Embryonic facial prominence (tissue), 1 donor: ENCODE results near the gene SEC24C.
"Not testable (repeated sequence)": the region's sequence is repeated elsewhere in the genome, so short reads cannot be mapped to it uniquely, and the experiment has no call there.

Experiments used
- DNase-seq: peaks from one replicate; pipeline ENCODE4 v3.0.0-alpha.2; 2016; ENCODE audit errors: extremely low spot score

Gene SEC24C

GRCh38 chr10:73743905-73744663 lies at the start of gene SEC24C:
Gene SEC24C, plus strand, starts transcription at chr10:73744372. Its CDS starts 2,461 bp downstream, at chr10:73746833.
- peak; percentile 96 for DNase-seq

- DNase-seq = not testable (repeated sequence)
These were observed 48.9 kb upstream of the SEC24C start for GRCh38 chr10:73695302-73695701.

- DNase-seq = not testable (repeated sequence)
These were observed 46.5 kb upstream of the SEC24C start, which contains the start of gene AGAP5 for GRCh38 chr10:73697675-73698159. Gene AGAP5, minus strand, starts transcription at chr10:73698109. Its CDS starts 354 bp downstream, at chr10:73697755.

- DNase-seq = not testable (repeated sequence)
These were observed 45.4 kb upstream of the SEC24C start for GRCh38 chr10:73698819-73699218.

GRCh38 chr10:73703924-73704323 lies 40.2 kb upstream of the SEC24C start:
- DNase-seq = not testable (repeated sequence)

GRCh38 chr10:73705506-73706072 lies 38.6 kb upstream of the SEC24C start:
- DNase-seq = not testable (repeated sequence)

GRCh38 chr10:73706488-73706887 lies 37.7 kb upstream of the SEC24C start:
- not testable (repeated sequence) for DNase-seq

- DNase-seq = not testable (repeated sequence)
These were observed 36.5 kb upstream of the SEC24C start for GRCh38 chr10:73707628-73708027.

GRCh38 chr10:73708122-73708521 lies 36.0 kb upstream of the SEC24C start:
- not testable (repeated sequence) for DNase-seq

- DNase-seq = not testable (repeated sequence)
These were observed 32.5 kb upstream of the SEC24C start for GRCh38 chr10:73711683-73712082.

GRCh38 chr10:73713912-73714311 lies 30.3 kb upstream of the SEC24C start:
- not testable (repeated sequence) for DNase-seq

- DNase-seq = not testable (repeated sequence)
These were observed 29.7 kb upstream of the SEC24C start for GRCh38 chr10:73714483-73714882.

GRCh38 chr10:73715179-73716156 lies 28.7 kb upstream of the SEC24C start:
- not testable (repeated sequence) for DNase-seq

GRCh38 chr10:73716251-73716650 lies 27.9 kb upstream of the SEC24C start:
- DNase-seq = no peak

GRCh38 chr10:73717556-73717955 lies 26.6 kb upstream of the SEC24C start:
- no peak for DNase-seq

- DNase-seq = not testable (repeated sequence)
These were observed 23.6 kb upstream of the SEC24C start for GRCh38 chr10:73720561-73720960.

GRCh38 chr10:73723516-73723915 lies 20.7 kb upstream of the SEC24C start:
- DNase-seq = no peak

- DNase-seq = not testable (repeated sequence)
These were observed 14.4 kb upstream of the SEC24C start for GRCh38 chr10:73729781-73730152.

- peak; percentile 68 for DNase-seq
These were observed 13.8 kb upstream of the SEC24C start for GRCh38 chr10:73730153-73730906.

GRCh38 chr10:73731588-73732375 lies 12.4 kb upstream of the SEC24C start:
- no peak for DNase-seq
